Effector CD8-positive, alpha-beta T cell (primary cell): ENCODE results near the gene MKNK1.

ENCODE experiments used
- DNase-seq: peaks from one replicate; lab custom pipeline; 2025; lab: John Stamatoyannopoulos, UW

MKNK1 gene

GRCh38 chr1:46539972-46540371 is 64.1 kb downstream of the MKNK1 start:
- DNase-seq = no peak

- no peak for DNase-seq
These were observed 65.9 kb downstream of the MKNK1 start for GRCh38 chr1:46538147-46538546.

- no peak for DNase-seq
These were observed 66.4 kb downstream of the MKNK1 start for GRCh38 chr1:46537651-46538050.

GRCh38 chr1:46536527-46536926 is 67.5 kb downstream of the MKNK1 start:
- DNase-seq = no peak

- DNase-seq = no peak
These were observed 69.0 kb downstream of the MKNK1 start for GRCh38 chr1:46535063-46535462.

GRCh38 chr1:46533179-46533864 is 70.7 kb downstream of the MKNK1 start:
- DNase-seq = no peak

GRCh38 chr1:46532498-46533178 is 71.4 kb downstream of the MKNK1 start:
- DNase-seq = peak; percentile 32

- DNase-seq = no peak
These were observed 72.0 kb downstream of the MKNK1 start for GRCh38 chr1:46532095-46532494.

GRCh38 chr1:46530791-46531409 is 73.2 kb downstream of the MKNK1 start:
- DNase-seq = no peak

- no peak for DNase-seq
These were observed 73.8 kb downstream of the MKNK1 start for GRCh38 chr1:46530311-46530710.

- DNase-seq = no peak
These were observed 74.9 kb downstream of the MKNK1 start for GRCh38 chr1:46529031-46529630.

GRCh38 chr1:46528297-46528955 is 75.6 kb downstream of the MKNK1 start:
- no peak for DNase-seq

- peak; percentile 32 for DNase-seq
These were observed 76.4 kb downstream of the MKNK1 start for GRCh38 chr1:46527474-46528296.

- no peak for DNase-seq
These were observed 77.3 kb downstream of the MKNK1 start for GRCh38 chr1:46526691-46527291.

GRCh38 chr1:46526013-46526690 is 77.9 kb downstream of the MKNK1 start:
- no peak for DNase-seq

- DNase-seq = no peak
These were observed 78.7 kb downstream of the MKNK1 start for GRCh38 chr1:46525253-46525983.

- no peak for DNase-seq
These were observed 79.2 kb downstream of the MKNK1 start for GRCh38 chr1:46524843-46525242.

- no peak for DNase-seq
These were observed 80.3 kb downstream of the MKNK1 start for GRCh38 chr1:46523496-46524353.

GRCh38 chr1:46522969-46523320 is 81.1 kb downstream of the MKNK1 start:
- no peak for DNase-seq
